ENCODE data around the gene BTBD2. TPM values are rescaled to one million over a fixed set of nuclear protein-coding genes. Genes with fewer than 3 reads are reported as not detected.

BTBD2 gene
- total RNA-seq, 4 donors from 2014 or later: 85.0 to 99.3 (median 94.9) TPM

GRCh38 chr19:1980091-1980808 lies 35.3 kb downstream of the BTBD2 start:
- TF ChIP-seq CTCF (IDR thresholded peaks at IDR 0.05): no peak
- no peak for TF ChIP-seq POLR2A (IDR thresholded peaks at IDR 0.05)
- WGBS, 2 donors: 86 to 92% methylated on average over 27 to 35 of the region's 35 CpGs
- no peak for DNase-seq (ENCODE audit: low spot score in 2 of 2)
- intact Hi-C loops (cut with DNase I; ENCODE audit: low total_unique reads): no loop called here
- no peak overlapping the region for H3K4me3 ChIP-seq (ENCODE audit: low read depth, poor library complexity, severe bottlenecking)

- intact Hi-C loops (cut with DNase I; ENCODE audit: low total_unique reads): no loop called here
Measured at GRCh38 chr19:1979642-1980041, 35.9 kb downstream of the BTBD2 start.

DNA sequence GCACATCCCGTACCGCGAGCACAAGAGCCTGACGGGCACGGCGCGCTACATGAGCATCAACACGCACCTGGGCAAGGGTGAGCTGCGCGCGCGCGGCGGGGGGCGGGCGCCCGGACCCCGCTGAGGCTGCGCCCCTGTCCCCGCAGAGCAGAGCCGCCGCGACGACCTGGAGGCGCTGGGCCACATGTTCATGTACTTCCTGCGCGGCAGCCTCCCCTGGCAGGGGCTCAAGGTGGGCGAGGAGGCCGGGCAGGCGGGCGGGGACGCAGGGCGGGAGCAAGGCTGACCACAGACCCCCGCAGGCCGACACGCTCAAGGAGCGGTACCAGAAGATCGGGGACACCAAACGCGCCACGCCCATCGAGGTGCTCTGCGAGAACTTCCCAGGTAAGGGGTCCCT lies 36.5 kb downstream of the BTBD2 start:
- WGBS, 2 donors: 94 to 96% methylated on average over 31 to 38 of the region's 43 CpGs
- no peak for TF ChIP-seq CTCF (IDR thresholded peaks at IDR 0.05)
- no peak for TF ChIP-seq POLR2A (IDR thresholded peaks at IDR 0.05)
- no peak overlapping the region for H3K4me3 ChIP-seq (ENCODE audit: low read depth, poor library complexity, severe bottlenecking)
- intact Hi-C loops (cut with DNase I; ENCODE audit: low total_unique reads): no loop called here
- DNase-seq (ENCODE audit: low spot score in 2 of 2): no peak

More at GRCh38 chr19:1979642-1980041, 35.9 kb downstream of the BTBD2 start:
- TF ChIP-seq CTCF (IDR thresholded peaks at IDR 0.05) (no peak), POLR2A (IDR thresholded peaks at IDR 0.05) (no peak)
- DNase-seq (ENCODE audit: low spot score in 2 of 2): no peak
- no peak overlapping the region for H3K4me3 ChIP-seq (ENCODE audit: low read depth, poor library complexity, severe bottlenecking)
- WGBS, 2 donors: 91 to 94% methylated on average over 15 to 27 of the region's 28 CpGs

DNA sequence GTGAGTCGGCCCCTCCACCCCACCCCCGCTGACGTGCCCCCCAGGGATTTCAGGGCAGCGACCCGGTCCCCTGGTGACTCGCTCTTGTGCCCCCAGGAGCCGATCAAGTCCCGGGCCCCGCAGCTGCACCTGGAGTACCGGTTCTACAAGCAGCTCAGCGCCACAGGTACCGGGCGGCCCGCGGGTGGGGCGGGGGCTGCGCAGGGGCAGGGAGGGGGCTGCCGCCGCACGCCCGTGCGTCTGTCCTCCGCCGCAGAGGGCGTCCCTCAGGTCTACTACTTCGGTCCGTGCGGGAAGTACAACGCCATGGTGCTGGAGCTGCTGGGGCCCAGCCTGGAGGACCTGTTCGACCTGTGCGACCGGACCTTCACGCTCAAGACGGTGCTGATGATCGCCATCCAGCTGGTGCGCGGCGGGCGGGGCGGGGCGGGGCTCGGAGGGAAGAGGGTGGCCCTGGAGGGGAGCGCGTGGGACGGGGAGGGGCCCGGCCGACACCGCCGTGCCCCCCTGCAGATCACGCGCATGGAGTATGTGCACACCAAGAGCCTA lies 37.1 kb downstream of the BTBD2 start:
- TF ChIP-seq CTCF (IDR thresholded peaks at IDR 0.05): no peak
- TF ChIP-seq POLR2A (IDR thresholded peaks at IDR 0.05): no peak
- intact Hi-C loops (cut with DNase I; ENCODE audit: low total_unique reads): no loop called here
- no peak overlapping the region for H3K4me3 ChIP-seq (ENCODE audit: low read depth, poor library complexity, severe bottlenecking)
- WGBS, 2 donors: 86 to 88% methylated on average over 31 to 48 of the region's 51 CpGs
- DNase-seq (ENCODE audit: low spot score in 2 of 2): no peak

GRCh38 chr19:1977120-1977519 lies 38.4 kb downstream of the BTBD2 start:
- no peak for TF ChIP-seq POLR2A (IDR thresholded peaks at IDR 0.05)
- TF ChIP-seq CTCF (IDR thresholded peaks at IDR 0.05): no peak
- intact Hi-C loops (cut with DNase I; ENCODE audit: low total_unique reads): no loop called here
- no peak for DNase-seq (ENCODE audit: low spot score in 2 of 2)
- 74 to 93% methylated on average over 3 to 9 of the region's 15 CpGs for WGBS, 2 donors
- H3K4me3 ChIP-seq (ENCODE audit: low read depth, poor library complexity, severe bottlenecking): no peak overlapping the region

DNA sequence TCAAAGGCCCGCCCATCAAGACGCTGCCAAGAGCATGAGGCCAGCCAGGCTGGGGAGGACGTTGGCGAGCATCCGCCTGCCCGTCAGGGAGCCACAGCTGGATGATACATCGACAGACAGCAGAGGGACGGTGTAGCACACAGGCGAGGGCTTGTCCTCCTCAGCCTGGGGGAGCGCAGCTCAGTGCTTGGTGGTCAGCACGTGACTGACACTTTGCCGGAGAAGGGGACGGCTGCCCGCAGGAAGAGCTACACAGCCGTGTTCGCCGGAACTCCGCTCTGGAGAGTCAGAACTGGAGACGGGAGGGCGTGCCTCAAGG lies 40.4 kb downstream of the BTBD2 start:
- whole genome bisulfite sequencing, 2 donors: 70 to 82% methylated on average over 20 of the region's 20 CpGs
- no peak for DNase-seq (ENCODE audit: low spot score in 2 of 2)
- TF ChIP-seq CTCF (IDR thresholded peaks at IDR 0.05) (no peak), POLR2A (IDR thresholded peaks at IDR 0.05) (no peak)
- H3K4me3 ChIP-seq (ENCODE audit: low read depth, poor library complexity, severe bottlenecking): no peak overlapping the region
- intact Hi-C loops (cut with DNase I; ENCODE audit: low total_unique reads): no loop called here

All from lower leg skin (tissue), 4 donors.